ENCODE results near the gene IQSEC1. TPM values are rescaled to one million over a fixed set of nuclear protein-coding genes. Genes with fewer than 3 reads are reported as not detected.
A peak's percentile ranks its signal among the peaks of the same experiment; 100 is the strongest.

IQSEC1 gene
- total RNA-seq, 1 experiment from 2014 or later, result 9.7 TPM

- no peak for DNase-seq (ENCODE audit: extremely low read depth, low read depth)
Measured at GRCh38 chr3:12902181-12902999, 170.8 kb downstream of the IQSEC1 start.

- no peak for DNase-seq (ENCODE audit: extremely low read depth, low read depth)
Measured at GRCh38 chr3:12901623-12902045, 171.6 kb downstream of the IQSEC1 start.

GRCh38 chr3:12900885-12901411 lies 172.3 kb downstream of the IQSEC1 start:
- no peak for DNase-seq (ENCODE audit: extremely low read depth, low read depth)

GRCh38 chr3:12898965-12899755 lies 174.1 kb downstream of the IQSEC1 start:
- no peak for DNase-seq (ENCODE audit: extremely low read depth, low read depth)

- no peak for DNase-seq (ENCODE audit: extremely low read depth, low read depth)
Measured at GRCh38 chr3:12898290-12898964, 174.8 kb downstream of the IQSEC1 start.

GRCh38 chr3:12897381-12898289 lies 175.6 kb downstream of the IQSEC1 start:
- DNase-seq (ENCODE audit: extremely low read depth, low read depth), result no peak

- DNase-seq (ENCODE audit: extremely low read depth, low read depth), result no peak
Measured at GRCh38 chr3:12896063-12896985, 176.9 kb downstream of the IQSEC1 start.

- DNase-seq (ENCODE audit: extremely low read depth, low read depth), result no peak
Measured at GRCh38 chr3:12895391-12896062, 177.7 kb downstream of the IQSEC1 start.

GRCh38 chr3:12894629-12895028 lies 178.6 kb downstream of the IQSEC1 start:
- no peak for DNase-seq (ENCODE audit: extremely low read depth, low read depth)

GRCh38 chr3:12893852-12894251 lies 179.4 kb downstream of the IQSEC1 start:
- DNase-seq (ENCODE audit: extremely low read depth, low read depth), result no peak

- no peak for DNase-seq (ENCODE audit: extremely low read depth, low read depth)
Measured at GRCh38 chr3:12893247-12893646, 180.0 kb downstream of the IQSEC1 start.

GRCh38 chr3:12892840-12893189 lies 180.4 kb downstream of the IQSEC1 start:
- DNase-seq (ENCODE audit: extremely low read depth, low read depth), result no peak

- peak; percentile 33 for DNase-seq (ENCODE audit: extremely low read depth, low read depth)
Measured at GRCh38 chr3:12891985-12892839, 181.0 kb downstream of the IQSEC1 start.

- no peak for DNase-seq (ENCODE audit: extremely low read depth, low read depth)
Measured at GRCh38 chr3:12891391-12891984, 181.7 kb downstream of the IQSEC1 start.

GRCh38 chr3:12890610-12891390 lies 182.4 kb downstream of the IQSEC1 start:
- DNase-seq (ENCODE audit: extremely low read depth, low read depth), result no peak

GRCh38 chr3:12886736-12887135 lies 186.5 kb downstream of the IQSEC1 start:
- DNase-seq (ENCODE audit: extremely low read depth, low read depth), result no peak
